Lung (tissue), 12 donors: ENCODE measurements around the gene DLG2. TPM values are rescaled to one million over a fixed set of nuclear protein-coding genes. Genes with fewer than 3 reads are reported as not detected.

ENCODE experiments used
- ATAC-seq: fragments of 200-7000 bp; cut with Tn5 transposase; one replicate; pipeline ENCODE4 v1.9.1; 2020; ENCODE audit warnings: moderate number of reproducible peaks; ENCODE audit not compliant: insufficient read depth, low FRiP score
- DNase-seq, 3 donors: peaks; one replicate each; pipeline ENCODE4 v3.0.0-alpha.2; 2013 to 2017
- H3K27ac ChIP-seq, 2 donors: one replicate each; pipeline ENCODE4 v1.5.1; 2013; ENCODE audit warnings: mild to moderate bottlenecking in 2 of 2, moderate library complexity in 2 of 2, control low read depth in 1 of 2, inconsistent platforms in 1 of 2, low read depth in 1 of 2, low read length in 1 of 2
- H3K27me3 ChIP-seq, 3 donors: one replicate each; pipeline ENCODE4 v1.5.1; 2013; ENCODE audit warnings: low read length in 2 of 3; ENCODE audit not compliant: control insufficient read depth in 3 of 3, insufficient read depth in 3 of 3
- H3K36me3 ChIP-seq, 4 donors: one replicate each; pipeline ENCODE4 v1.5.1; 2013; ENCODE audit warnings: low read length in 4 of 4, mild to moderate bottlenecking in 1 of 4, moderate library complexity in 1 of 4; ENCODE audit not compliant: control insufficient read depth in 4 of 4, insufficient read depth in 4 of 4
- H3K4me1 ChIP-seq, 5 donors: one replicate each; pipeline ENCODE4 v1.5.1; 2013; ENCODE audit warnings: low read length in 5 of 5, mild to moderate bottlenecking in 2 of 5, moderate library complexity in 1 of 5; ENCODE audit not compliant: control insufficient read depth in 5 of 5, insufficient read depth in 5 of 5
- H3K4me3 ChIP-seq: one replicate; pipeline ENCODE4 v1.5.1; 2013; ENCODE audit warnings: mild to moderate bottlenecking, control low read depth, moderate library complexity
- H3K9ac ChIP-seq, 2 donors: one replicate each; pipeline ENCODE4 v1.5.1; 2013; ENCODE audit warnings: low read length in 2 of 2, control low read depth in 1 of 2; ENCODE audit not compliant: insufficient read depth in 1 of 2
- H3K9me3 ChIP-seq, 4 donors: one replicate each; pipeline ENCODE4 v1.5.1; 2013; ENCODE audit warnings: low read length in 3 of 4, mild to moderate bottlenecking in 1 of 4, moderate library complexity in 1 of 4; ENCODE audit not compliant: control insufficient read depth in 4 of 4, insufficient read depth in 3 of 4
- CTCF ChIP-seq: IDR thresholded peaks from 2 replicates; pipeline ENCODE4 v1.5.1; 2012; ENCODE audit warnings: mild to moderate bottlenecking; ENCODE audit errors: control extremely low read depth, extremely low read depth
- WGBS, 2 donors: extraction: QIAGEN DNeasy Blood & Tissue Kit; methylation state at CpG; one replicate each; pipeline ENCODE4 v1.1.7; 2013; 5-methylcytosine and 5-hydroxymethylcytosine counted together
- polyA plus RNA-seq, 2 donors: library from polyadenylated mRNA; stranded (reverse); fragments of 200-250 nt; gene quantifications; one replicate each; pipeline ENCODE4 v1.2.1, GENCODE V29; 2013
- total RNA-seq, 2 donors: library from RNA; depleted of rRNA in 1 of 2; stranded (reverse); fragments of >200 nt in 1 of 2; gene quantifications; one replicate each; pipeline ENCODE4 v1.2.1, GENCODE V29; 2014 to 2021
- donor health status: control.
- donor health status: control.
- donor health status: Bipolar disorder and iron deficiency.
- donor health status: healthy.
- donor health status: DM: yes; HTN: yes; CAD: no.

Gene DLG2
- total and polyA plus RNA-seq, 4 donors, result 0.32 to 24.1 (median 5.4) TPM

- no peak for DNase-seq
- ATAC-seq, result no peak
- H3K27me3 ChIP-seq, result no peaks in the 10 kb centered on the region
- H3K36me3 ChIP-seq, result no peaks in the 10 kb centered on the region
- no peaks in the 10 kb centered on the region for H3K9me3 ChIP-seq
- no peak for TF ChIP-seq CTCF
- 69 to 84% methylated on average over 1 of the region's 1 CpG for WGBS, 2 donors
- no peak overlapping the region for H3K4me3 ChIP-seq
- H3K4me1 ChIP-seq, result peaks cover 0 to 4% (median 0%) of the 10 kb centered on the region in 5 donors
- H3K9ac ChIP-seq, result no peak overlapping the region
- no peak overlapping the region for H3K27ac ChIP-seq
These were observed 1565.4 kb downstream of the DLG2 start for GRCh38 chr11:84061726-84062125.

DNA sequence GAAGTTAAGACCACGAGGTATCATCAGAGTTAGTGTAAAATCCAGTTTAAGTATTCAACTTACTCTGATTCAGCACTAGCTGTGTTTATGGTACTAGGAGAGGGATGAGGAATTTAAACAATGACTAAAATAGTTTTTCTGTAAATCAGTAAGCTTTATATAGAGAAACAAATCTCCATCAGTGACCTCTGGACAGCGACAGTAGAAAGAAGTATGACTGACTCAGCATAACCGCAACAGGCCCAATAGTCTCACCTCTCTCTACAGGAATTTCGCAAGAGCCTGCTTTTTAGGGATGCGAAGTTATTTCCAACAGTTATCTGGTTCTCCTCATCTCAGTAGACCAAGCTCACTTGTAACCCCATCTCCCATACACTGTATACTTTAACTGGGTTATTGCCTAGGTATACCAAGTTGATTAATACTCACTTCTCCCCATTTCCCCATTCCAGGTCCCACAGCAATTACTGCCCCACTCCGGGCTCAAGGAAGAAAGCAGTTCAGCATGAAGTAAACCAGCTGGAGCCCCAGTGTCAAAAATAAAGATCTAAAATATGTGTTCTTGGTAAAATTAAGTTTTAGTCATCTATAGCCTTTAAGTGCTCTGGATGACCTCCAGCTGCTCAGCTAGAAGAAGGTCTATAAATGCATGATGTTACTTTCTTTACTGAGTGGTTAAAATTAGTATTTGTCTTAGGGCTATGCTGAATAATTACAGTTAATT, 1570.3 kb downstream of the DLG2 start:
- Histone ChIP-seq H3K4me3 (no peak overlapping the region), H3K27ac (no peak overlapping the region), H3K27me3 (no peaks in the 10 kb centered on the region), H3K36me3 (no peaks in the 10 kb centered on the region), H3K9ac (no peak overlapping the region), H3K4me1 (peaks cover 0 to 6% (median 0%) of the 10 kb centered on the region in 5 donors), H3K9me3 (no peaks in the 10 kb centered on the region)
- DNase-seq (peak; percentile 43 to 78 (median 66)), ATAC-seq (no peak)
- no peak for TF ChIP-seq CTCF
- 76 to 81% methylated on average over 6 of the region's 6 CpGs for WGBS, 2 donors

- ATAC-seq, result no peak
- no peak overlapping the region for H3K4me3 ChIP-seq
- H3K27ac ChIP-seq, result no peak overlapping the region
- no peak overlapping the region for H3K9ac ChIP-seq
- H3K27me3 ChIP-seq, result no peaks in the 10 kb centered on the region
- H3K36me3 ChIP-seq, result no peaks in the 10 kb centered on the region
- H3K4me1 ChIP-seq, result no peaks in the 10 kb centered on the region
- no peak for TF ChIP-seq CTCF
- DNase-seq, result no peak
- H3K9me3 ChIP-seq, result no peaks in the 10 kb centered on the region
These were observed 1582.0 kb downstream of the DLG2 start for GRCh38 chr11:84045146-84045545.

- Histone ChIP-seq H3K4me3 (no peak overlapping the region), H3K9ac (no peak overlapping the region), H3K9me3 (no peaks in the 10 kb centered on the region), H3K4me1 (no peaks in the 10 kb centered on the region), H3K36me3 (no peaks in the 10 kb centered on the region), H3K27me3 (no peaks in the 10 kb centered on the region), H3K27ac (no peak overlapping the region)
- no peak for TF ChIP-seq CTCF
- 80 to 88% methylated on average over 1 of the region's 1 CpG for WGBS, 2 donors
- ATAC-seq (no peak), DNase-seq (no peak)
These were observed 1582.4 kb downstream of the DLG2 start for GRCh38 chr11:84044706-84045105.
